ENCODE data around the gene NISCH. TPM values are rescaled to one million over a fixed set of nuclear protein-coding genes. Genes with fewer than 3 reads are reported as not detected.

The NISCH gene
- total and polyA plus RNA-seq, 2 experiments from 2014 or later: 18.4 to 76.4 TPM

DNA sequence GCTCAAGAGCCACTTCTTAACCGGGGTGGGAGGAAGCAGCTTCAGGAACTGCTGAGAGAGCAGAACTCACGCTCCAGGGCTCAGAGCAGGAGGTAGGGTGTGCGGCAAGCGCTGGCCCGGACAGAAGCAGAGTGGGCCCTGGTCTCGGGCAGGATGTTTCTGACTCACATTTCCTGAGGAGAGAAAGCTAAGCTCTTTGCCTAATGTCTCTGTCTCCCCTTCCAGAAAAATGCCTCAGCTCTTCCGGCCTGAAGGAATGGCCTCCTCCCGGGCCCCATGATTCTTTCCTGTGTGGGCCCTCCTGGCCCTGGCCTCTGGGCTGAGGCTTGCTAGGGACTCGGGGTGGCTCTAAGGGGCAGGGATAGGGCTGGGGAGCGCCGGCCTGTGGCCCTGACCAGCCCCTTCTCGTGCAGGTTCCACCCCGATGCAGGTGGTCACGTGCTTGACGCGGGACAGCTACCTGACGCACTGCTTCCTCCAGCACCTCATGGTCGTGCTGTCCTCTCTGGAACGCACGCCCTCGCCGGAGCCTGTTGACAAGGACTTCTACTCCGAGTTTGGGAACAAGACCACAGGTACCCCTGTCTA lies 35.6 kb downstream of the NISCH start:
- no peak overlapping the region for H3K27ac ChIP-seq (ENCODE audit: low read depth)
- H3K36me3 Mint-ChIP-seq (ENCODE audit: low read depth): peaks cover 40% of the 10 kb centered on the region
- ATAC-seq (no peak), DNase-seq (ENCODE audit: low spot score) (no peak)
- H3K9me2 ChIP-seq (ENCODE audit: insufficient read depth): no peaks in the 10 kb centered on the region
- H3K4me2 ChIP-seq: no peak overlapping the region
- no peaks in the 10 kb centered on the region for H3K27me3 ChIP-seq (ENCODE audit: insufficient read depth)
- H3K79me2 ChIP-seq (replicated peaks; ENCODE audit: insufficient read depth): no peaks in the 10 kb centered on the region
- no peak overlapping the region for H3K4me3 ChIP-seq
- H3K9me3 Mint-ChIP-seq: no peaks in the 10 kb centered on the region
- peaks cover 8% of the 10 kb centered on the region; the same call in 2 of the 3 replicates for H3K4me1 Mint-ChIP-seq
- 0 out of 2 replicates have a peak, but pooled peaks cover 4% of the 10 kb centered on the region for H3K36me3 ChIP-seq (ENCODE audit: insufficient read depth)
- peaks cover 16% of the 10 kb centered on the region for H3K27me3 Mint-ChIP-seq (ENCODE audit: insufficient read depth, low read depth, poor library complexity)
- TF ChIP-seq STAT1 (IDR thresholded peaks at IDR 0.05; ENCODE audit: unreplicated experiment) (no peak), EZH2phosphoT487 (IDR thresholded peaks at IDR 0.05; ENCODE audit: unreplicated experiment) (no peak), NANOG (IDR thresholded peaks at IDR 0.05; ENCODE audit: borderline replicate concordance) (no peak), POLR2AphosphoS5 (IDR thresholded peaks at IDR 0.05; ENCODE audit: low read depth) (no peak), ZNF331 (CRISPR knock-in tag; IDR thresholded peaks at IDR 0.05; ENCODE audit: low read depth) (no peak), JUNB (IDR thresholded peaks at IDR 0.05; ENCODE audit: unreplicated experiment) (no peak), CREB1 (CRISPR knock-in tag; IDR thresholded peaks at IDR 0.05; ENCODE audit: low read depth) (no peak), EZH2 (IDR thresholded peaks at IDR 0.05; ENCODE audit: low read depth, unreplicated experiment) (no peak), ZNF114 (CRISPR knock-in tag; IDR thresholded peaks at IDR 0.05) (no peak)
- TF ChIP-seq, protein P1, sequence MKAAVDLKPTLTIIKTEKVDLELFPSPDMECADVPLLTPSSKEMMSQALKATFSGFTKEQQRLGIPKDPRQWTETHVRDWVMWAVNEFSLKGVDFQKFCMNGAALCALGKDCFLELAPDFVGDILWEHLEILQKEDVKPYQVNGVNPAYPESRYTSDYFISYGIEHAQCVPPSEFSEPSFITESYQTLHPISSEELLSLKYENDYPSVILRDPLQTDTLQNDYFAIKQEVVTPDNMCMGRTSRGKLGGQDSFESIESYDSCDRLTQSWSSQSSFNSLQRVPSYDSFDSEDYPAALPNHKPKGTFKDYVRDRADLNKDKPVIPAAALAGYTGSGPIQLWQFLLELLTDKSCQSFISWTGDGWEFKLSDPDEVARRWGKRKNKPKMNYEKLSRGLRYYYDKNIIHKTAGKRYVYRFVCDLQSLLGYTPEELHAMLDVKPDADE (IDR thresholded peaks at IDR 0.05): no peak
- TF ChIP-seq, protein P2, sequence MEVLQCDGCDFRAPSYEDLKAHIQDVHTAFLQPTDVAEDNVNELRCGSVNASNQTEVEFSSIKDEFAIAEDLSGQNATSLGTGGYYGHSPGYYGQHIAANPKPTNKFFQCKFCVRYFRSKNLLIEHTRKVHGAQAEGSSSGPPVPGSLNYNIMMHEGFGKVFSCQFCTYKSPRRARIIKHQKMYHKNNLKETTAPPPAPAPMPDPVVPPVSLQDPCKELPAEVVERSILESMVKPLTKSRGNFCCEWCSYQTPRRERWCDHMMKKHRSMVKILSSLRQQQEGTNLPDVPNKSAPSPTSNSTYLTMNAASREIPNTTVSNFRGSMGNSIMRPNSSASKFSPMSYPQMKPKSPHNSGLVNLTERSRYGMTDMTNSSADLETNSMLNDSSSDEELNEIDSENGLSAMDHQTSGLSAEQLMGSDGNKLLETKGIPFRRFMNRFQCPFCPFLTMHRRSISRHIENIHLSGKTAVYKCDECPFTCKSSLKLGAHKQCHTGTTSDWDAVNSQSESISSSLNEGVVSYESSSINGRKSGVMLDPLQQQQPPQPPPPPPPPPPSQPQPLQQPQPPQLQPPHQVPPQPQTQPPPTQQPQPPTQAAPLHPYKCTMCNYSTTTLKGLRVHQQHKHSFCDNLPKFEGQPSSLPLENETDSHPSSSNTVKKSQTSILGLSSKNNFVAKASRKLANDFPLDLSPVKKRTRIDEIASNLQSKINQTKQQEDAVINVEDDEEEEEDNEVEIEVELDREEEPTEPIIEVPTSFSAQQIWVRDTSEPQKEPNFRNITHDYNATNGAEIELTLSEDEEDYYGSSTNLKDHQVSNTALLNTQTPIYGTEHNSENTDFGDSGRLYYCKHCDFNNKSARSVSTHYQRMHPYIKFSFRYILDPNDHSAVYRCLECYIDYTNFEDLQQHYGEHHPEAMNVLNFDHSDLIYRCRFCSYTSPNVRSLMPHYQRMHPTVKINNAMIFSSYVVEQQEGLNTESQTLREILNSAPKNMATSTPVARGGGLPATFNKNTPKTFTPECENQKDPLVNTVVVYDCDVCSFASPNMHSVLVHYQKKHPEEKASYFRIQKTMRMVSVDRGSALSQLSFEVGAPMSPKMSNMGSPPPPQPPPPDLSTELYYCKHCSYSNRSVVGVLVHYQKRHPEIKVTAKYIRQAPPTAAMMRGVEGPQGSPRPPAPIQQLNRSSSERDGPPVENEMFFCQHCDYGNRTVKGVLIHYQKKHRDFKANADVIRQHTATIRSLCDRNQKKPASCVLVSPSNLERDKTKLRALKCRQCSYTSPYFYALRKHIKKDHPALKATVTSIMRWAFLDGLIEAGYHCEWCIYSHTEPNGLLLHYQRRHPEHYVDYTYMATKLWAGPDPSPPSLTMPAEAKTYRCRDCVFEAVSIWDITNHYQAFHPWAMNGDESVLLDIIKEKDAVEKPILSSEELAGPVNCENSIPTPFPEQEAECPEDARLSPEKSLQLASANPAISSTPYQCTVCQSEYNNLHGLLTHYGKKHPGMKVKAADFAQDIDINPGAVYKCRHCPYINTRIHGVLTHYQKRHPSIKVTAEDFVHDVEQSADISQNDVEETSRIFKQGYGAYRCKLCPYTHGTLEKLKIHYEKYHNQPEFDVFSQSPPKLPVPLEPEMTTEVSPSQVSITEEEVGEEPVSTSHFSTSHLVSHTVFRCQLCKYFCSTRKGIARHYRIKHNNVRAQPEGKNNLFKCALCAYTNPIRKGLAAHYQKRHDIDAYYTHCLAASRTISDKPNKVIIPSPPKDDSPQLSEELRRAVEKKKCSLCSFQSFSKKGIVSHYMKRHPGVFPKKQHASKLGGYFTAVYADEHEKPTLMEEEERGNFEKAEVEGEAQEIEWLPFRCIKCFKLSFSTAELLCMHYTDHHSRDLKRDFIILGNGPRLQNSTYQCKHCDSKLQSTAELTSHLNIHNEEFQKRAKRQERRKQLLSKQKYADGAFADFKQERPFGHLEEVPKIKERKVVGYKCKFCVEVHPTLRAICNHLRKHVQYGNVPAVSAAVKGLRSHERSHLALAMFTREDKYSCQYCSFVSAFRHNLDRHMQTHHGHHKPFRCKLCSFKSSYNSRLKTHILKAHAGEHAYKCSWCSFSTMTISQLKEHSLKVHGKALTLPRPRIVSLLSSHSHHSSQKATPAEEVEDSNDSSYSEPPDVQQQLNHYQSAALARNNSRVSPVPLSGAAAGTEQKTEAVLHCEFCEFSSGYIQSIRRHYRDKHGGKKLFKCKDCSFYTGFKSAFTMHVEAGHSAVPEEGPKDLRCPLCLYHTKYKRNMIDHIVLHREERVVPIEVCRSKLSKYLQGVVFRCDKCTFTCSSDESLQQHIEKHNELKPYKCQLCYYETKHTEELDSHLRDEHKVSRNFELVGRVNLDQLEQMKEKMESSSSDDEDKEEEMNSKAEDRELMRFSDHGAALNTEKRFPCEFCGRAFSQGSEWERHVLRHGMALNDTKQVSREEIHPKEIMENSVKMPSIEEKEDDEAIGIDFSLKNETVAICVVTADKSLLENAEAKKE (CRISPR knock-in tag; IDR thresholded peaks at IDR 0.05): no peak
- TF ChIP-seq, protein P3, sequence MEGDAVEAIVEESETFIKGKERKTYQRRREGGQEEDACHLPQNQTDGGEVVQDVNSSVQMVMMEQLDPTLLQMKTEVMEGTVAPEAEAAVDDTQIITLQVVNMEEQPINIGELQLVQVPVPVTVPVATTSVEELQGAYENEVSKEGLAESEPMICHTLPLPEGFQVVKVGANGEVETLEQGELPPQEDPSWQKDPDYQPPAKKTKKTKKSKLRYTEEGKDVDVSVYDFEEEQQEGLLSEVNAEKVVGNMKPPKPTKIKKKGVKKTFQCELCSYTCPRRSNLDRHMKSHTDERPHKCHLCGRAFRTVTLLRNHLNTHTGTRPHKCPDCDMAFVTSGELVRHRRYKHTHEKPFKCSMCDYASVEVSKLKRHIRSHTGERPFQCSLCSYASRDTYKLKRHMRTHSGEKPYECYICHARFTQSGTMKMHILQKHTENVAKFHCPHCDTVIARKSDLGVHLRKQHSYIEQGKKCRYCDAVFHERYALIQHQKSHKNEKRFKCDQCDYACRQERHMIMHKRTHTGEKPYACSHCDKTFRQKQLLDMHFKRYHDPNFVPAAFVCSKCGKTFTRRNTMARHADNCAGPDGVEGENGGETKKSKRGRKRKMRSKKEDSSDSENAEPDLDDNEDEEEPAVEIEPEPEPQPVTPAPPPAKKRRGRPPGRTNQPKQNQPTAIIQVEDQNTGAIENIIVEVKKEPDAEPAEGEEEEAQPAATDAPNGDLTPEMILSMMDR (conservative IDR thresholded peaks at IDR 0.05; ENCODE audit: low read depth in 2 of 2): no peak
- TF ChIP-seq, protein P4, sequence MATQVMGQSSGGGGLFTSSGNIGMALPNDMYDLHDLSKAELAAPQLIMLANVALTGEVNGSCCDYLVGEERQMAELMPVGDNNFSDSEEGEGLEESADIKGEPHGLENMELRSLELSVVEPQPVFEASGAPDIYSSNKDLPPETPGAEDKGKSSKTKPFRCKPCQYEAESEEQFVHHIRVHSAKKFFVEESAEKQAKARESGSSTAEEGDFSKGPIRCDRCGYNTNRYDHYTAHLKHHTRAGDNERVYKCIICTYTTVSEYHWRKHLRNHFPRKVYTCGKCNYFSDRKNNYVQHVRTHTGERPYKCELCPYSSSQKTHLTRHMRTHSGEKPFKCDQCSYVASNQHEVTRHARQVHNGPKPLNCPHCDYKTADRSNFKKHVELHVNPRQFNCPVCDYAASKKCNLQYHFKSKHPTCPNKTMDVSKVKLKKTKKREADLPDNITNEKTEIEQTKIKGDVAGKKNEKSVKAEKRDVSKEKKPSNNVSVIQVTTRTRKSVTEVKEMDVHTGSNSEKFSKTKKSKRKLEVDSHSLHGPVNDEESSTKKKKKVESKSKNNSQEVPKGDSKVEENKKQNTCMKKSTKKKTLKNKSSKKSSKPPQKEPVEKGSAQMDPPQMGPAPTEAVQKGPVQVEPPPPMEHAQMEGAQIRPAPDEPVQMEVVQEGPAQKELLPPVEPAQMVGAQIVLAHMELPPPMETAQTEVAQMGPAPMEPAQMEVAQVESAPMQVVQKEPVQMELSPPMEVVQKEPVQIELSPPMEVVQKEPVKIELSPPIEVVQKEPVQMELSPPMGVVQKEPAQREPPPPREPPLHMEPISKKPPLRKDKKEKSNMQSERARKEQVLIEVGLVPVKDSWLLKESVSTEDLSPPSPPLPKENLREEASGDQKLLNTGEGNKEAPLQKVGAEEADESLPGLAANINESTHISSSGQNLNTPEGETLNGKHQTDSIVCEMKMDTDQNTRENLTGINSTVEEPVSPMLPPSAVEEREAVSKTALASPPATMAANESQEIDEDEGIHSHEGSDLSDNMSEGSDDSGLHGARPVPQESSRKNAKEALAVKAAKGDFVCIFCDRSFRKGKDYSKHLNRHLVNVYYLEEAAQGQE (IDR thresholded peaks at IDR 0.05; ENCODE audit: unreplicated experiment): no peak
- H3F3A ChIP-seq (replicated peaks; ENCODE audit: low read depth): no peaks in the 10 kb centered on the region
- no peak overlapping the region for H3K27ac Mint-ChIP-seq
- H4K20me1 ChIP-seq (replicated peaks; ENCODE audit: insufficient read depth): no peaks in the 10 kb centered on the region
- no peaks in the 10 kb centered on the region for H3K4me1 ChIP-seq (ENCODE audit: insufficient read depth)
- H3K4me3 Mint-ChIP-seq: no peak overlapping the region
- no peak overlapping the region for H2AFZ ChIP-seq

Data from GM23338 (cell line).